H1 (cell line): Measurements from ENCODE around the gene FRRS1. TPM values are rescaled to one million over a fixed set of nuclear protein-coding genes. Genes with fewer than 3 reads are reported as not detected.

ENCODE experiments used
- CTCF ChIA-PET: fragments of 300-600 bp; sonication (Branson Sonifier 250); formaldehyde crosslinking; loops from one replicate; lab custom pipeline; 2021; ENCODE audit not compliant: partially characterized antibody; lab: Charles Lee
- POLR2A ChIA-PET: fragments of 300-600 bp; sonication (Branson Sonifier 250); formaldehyde crosslinking; loops from one replicate; lab custom pipeline; 2021; ENCODE audit warnings: inconsistent platforms; ENCODE audit not compliant: partially characterized antibody; lab: Charles Lee
- DNase-seq, 2 experiments: peaks; one replicate each; pipeline versions ENCODE4 v3.0.0 to v3.0.0-alpha.2; 2010 to 2022; ENCODE audit warnings: low spot score in 2 of 2, low read depth in 1 of 2, mixed read lengths in 1 of 2
- FAIRE-seq: peaks from 2 replicates; lab custom pipeline; 2011; peaks lifted over from hg19 to GRCh38; lab: Jason Lieb, UNC
- H2AFZ ChIP-seq: 2 replicates; pipeline ENCODE4 v1.8.1; 2012; ENCODE audit warnings: low read length, inconsistent platforms
- H2AK5ac ChIP-seq: 2 replicates; pipeline ENCODE4 v1.6.1; 2013; ENCODE audit warnings: low read depth, low read length
- H2BK120ac ChIP-seq: replicated peaks from 2 replicates; pipeline ENCODE3; 2013; ENCODE audit warnings: low read depth, low read length, inconsistent platforms
- H2BK12ac ChIP-seq: 2 replicates; pipeline ENCODE4 v1.6.1; 2013; ENCODE audit warnings: low read depth, low read length
- H2BK15ac ChIP-seq: 2 replicates; pipeline ENCODE4 v1.6.1; 2013; ENCODE audit warnings: low read length
- H2BK20ac ChIP-seq: 2 replicates; pipeline ENCODE4 v1.6.1; 2013; ENCODE audit warnings: low read length
- H2BK5ac ChIP-seq: 2 replicates; pipeline ENCODE4 v1.6.1; 2013; ENCODE audit warnings: low read depth, low read length
- H3K14ac ChIP-seq: 2 replicates; pipeline ENCODE4 v1.6.1; 2013; ENCODE audit warnings: inconsistent platforms; ENCODE audit not compliant: insufficient read length
- H3K18ac ChIP-seq: 2 replicates; pipeline ENCODE4 v1.6.1; 2013; ENCODE audit warnings: low read length; ENCODE audit errors: extremely low read depth
- H3K23ac ChIP-seq: 2 replicates; pipeline ENCODE4 v1.6.1; 2013; ENCODE audit warnings: inconsistent platforms; ENCODE audit not compliant: insufficient read length
- H3K23me2 ChIP-seq: 2 replicates; pipeline ENCODE4 v1.6.1; 2013; ENCODE audit warnings: low read depth, low read length
- H3K27ac ChIP-seq: 2 replicates; pipeline ENCODE4 v1.6.1; 2011; ENCODE audit warnings: low read depth, low read length, inconsistent platforms
- H3K27me3 ChIP-seq, 4 experiments: replicated peaks in 1 of 4; 1 replicate in 1 of 4; 2 replicates in 3 of 4; pipeline versions ENCODE4 v1.6.1 to v1.8.1; 2011 to 2013; ENCODE audit warnings: low read length in 3 of 4, mild to moderate bottlenecking in 3 of 4, inconsistent platforms in 2 of 4, mixed read lengths in 2 of 4, moderate library complexity in 1 of 4; ENCODE audit not compliant: control insufficient read depth in 3 of 4, insufficient read depth in 3 of 4; ENCODE audit errors: extremely low read depth in 1 of 4
- H3K36me3 ChIP-seq, 4 experiments: 2 replicates each; pipeline versions ENCODE4 v1.6.1 to v1.8.1; 2011 to 2013; ENCODE audit warnings: mild to moderate bottlenecking in 4 of 4, low read length in 3 of 4, moderate library complexity in 2 of 4, control low read depth in 1 of 4, inconsistent platforms in 1 of 4; ENCODE audit not compliant: insufficient read depth in 4 of 4, control insufficient read depth in 2 of 4
- H3K4ac ChIP-seq: replicated peaks from 2 replicates; pipeline ENCODE3; 2013; ENCODE audit warnings: low read length, low read depth, mixed read lengths, inconsistent platforms; ENCODE audit not compliant: insufficient read length
- H3K4me1 ChIP-seq, 4 experiments: replicated peaks in 1 of 4; 1 replicate in 1 of 4; 2 replicates in 3 of 4; pipeline versions ENCODE4 v1.6.1 to v1.8.1; 2011 to 2013; ENCODE audit warnings: low read length in 3 of 4, inconsistent platforms in 2 of 4, mixed read lengths in 1 of 4; ENCODE audit not compliant: insufficient read depth in 4 of 4, control insufficient read depth in 3 of 4
- H3K4me2 ChIP-seq, 2 experiments: 2 replicates each; pipeline versions ENCODE4 v1.6.1 to v1.8.1; 2011 to 2013; ENCODE audit warnings: low read depth in 2 of 2, low read length in 2 of 2, control low read depth in 1 of 2, inconsistent platforms in 1 of 2, mild to moderate bottlenecking in 1 of 2; ENCODE audit not compliant: insufficient read depth in 1 of 2
- H3K4me3 ChIP-seq, 4 experiments: fragments of 200-600, 300-600 bp in 1 of 4; sonication (generic), shearing (Covaris generic), sonication (Bioruptor Twin) in 1 of 4; 2 replicates each; pipeline versions ENCODE4 v1.5.1 to v1.8.1; 2011 to 2016; ENCODE audit warnings: low read length in 4 of 4, low read depth in 3 of 4, control low read depth in 2 of 4, inconsistent platforms in 2 of 4, mild to moderate bottlenecking in 2 of 4, mixed read lengths in 1 of 4, moderate library complexity in 1 of 4; ENCODE audit not compliant: insufficient read depth in 2 of 4; ENCODE audit errors: extremely low read depth in 1 of 4
- H3K56ac ChIP-seq: replicated peaks from 2 replicates; pipeline ENCODE3; 2013; ENCODE audit warnings: low read depth, mild to moderate bottlenecking, mixed read lengths, low read length, inconsistent platforms; ENCODE audit not compliant: insufficient read length
- H3K79me1 ChIP-seq: 2 replicates; pipeline ENCODE4 v1.6.1; 2013; ENCODE audit warnings: low read depth, low read length, control low read depth
- H3K79me2 ChIP-seq, 2 experiments: 2 replicates each; pipeline versions ENCODE4 v1.6.1 to v1.8.1; 2012 to 2013; ENCODE audit warnings: low read length in 2 of 2, mild to moderate bottlenecking in 2 of 2, inconsistent platforms in 1 of 2; ENCODE audit not compliant: insufficient read depth in 2 of 2, control insufficient read depth in 1 of 2
- H3K9ac ChIP-seq, 4 experiments: replicated peaks in 1 of 4; 1 replicate in 1 of 4; 2 replicates in 3 of 4; pipeline versions ENCODE4 v1.6.1 to v1.8.1; 2011 to 2013; ENCODE audit warnings: low read depth in 3 of 4, low read length in 3 of 4, control low read depth in 2 of 4, mild to moderate bottlenecking in 2 of 4, moderate library complexity in 2 of 4, inconsistent platforms in 1 of 4; ENCODE audit errors: extremely low read depth in 1 of 4
- H3K9me3 ChIP-seq, 2 experiments: 2 replicates each; pipeline versions ENCODE4 v1.6.1 to v1.8.1; 2012 to 2013; ENCODE audit warnings: mild to moderate bottlenecking in 2 of 2, moderate library complexity in 2 of 2, control low read depth in 1 of 2, inconsistent platforms in 1 of 2, low read depth in 1 of 2, low read length in 1 of 2, mixed read lengths in 1 of 2; ENCODE audit not compliant: insufficient read depth in 2 of 2
- H4K20me1 ChIP-seq, 2 experiments: replicated peaks in 1 of 2; 2 replicates each; pipeline versions ENCODE3 to v1.8.1; 2011 to 2013; ENCODE audit warnings: inconsistent platforms in 2 of 2, low read length in 2 of 2, mild to moderate bottlenecking in 1 of 2; ENCODE audit not compliant: insufficient read depth in 2 of 2, control insufficient read depth in 1 of 2
- H4K5ac ChIP-seq: 2 replicates; pipeline ENCODE4 v1.6.1; 2013; ENCODE audit warnings: low read length, low read depth, mixed read lengths, inconsistent platforms; ENCODE audit not compliant: insufficient read length
- H4K8ac ChIP-seq: 2 replicates; pipeline ENCODE4 v1.8.0; 2013; ENCODE audit warnings: mild to moderate bottlenecking, moderate library complexity, low read length, inconsistent platforms; ENCODE audit not compliant: insufficient read depth; ENCODE audit errors: extremely low read depth
- H4K91ac ChIP-seq: replicated peaks from 2 replicates; pipeline ENCODE3; 2013; ENCODE audit warnings: low read length, mixed read lengths, inconsistent platforms; ENCODE audit not compliant: insufficient read length
- CHD2 ChIP-seq: IDR thresholded peaks from 2 replicates; pipeline ENCODE4 v1.6.1; 2012; ENCODE audit warnings: low read length, improper control_type of control experiment
- EP300 ChIP-seq, 2 experiments: IDR thresholded peaks; 1 replicate in 1 of 2; 2 replicates in 1 of 2; pipeline ENCODE4 v1.6.1; 2011 to 2012; ENCODE audit warnings: low read depth in 2 of 2, low read length in 2 of 2, mild to moderate bottlenecking in 2 of 2, borderline replicate concordance in 1 of 2, inconsistent platforms in 1 of 2, moderate library complexity in 1 of 2
- GTF2F1 ChIP-seq: IDR thresholded peaks from 2 replicates; pipeline ENCODE4 v1.6.1; 2012; ENCODE audit warnings: low read depth, low read length, improper control_type of control experiment, borderline replicate concordance
- KDM4A ChIP-seq: IDR thresholded peaks from one replicate; pipeline ENCODE4 v1.7.1; 2012; ENCODE audit warnings: low read depth, mild to moderate bottlenecking, moderate library complexity, low read length, inconsistent platforms; ENCODE audit not compliant: severe bottlenecking
- MAFK ChIP-seq: IDR thresholded peaks from 2 replicates; pipeline ENCODE4 v1.6.1; 2012; ENCODE audit warnings: low read depth, mild to moderate bottlenecking, improper control_type of control experiment, low read length
- TCF12 ChIP-seq: IDR thresholded peaks from 2 replicates; pipeline ENCODE4 v1.6.1; 2011; ENCODE audit warnings: low read depth, mild to moderate bottlenecking, low read length
- WGBS, 2 experiments: shearing (Covaris generic) in 1 of 2; methylation state at CpG; one replicate each; pipeline versions ENCODE4 v1.1.6 to v1.1.7; 2013 to 2015; ENCODE audit warnings: low lambda C conversion rate in 2 of 2, mixed read lengths in 2 of 2, inconsistent platforms in 1 of 2, low coverage in 1 of 2, missing lambda C conversion rate in 1 of 2; ENCODE audit not compliant: insufficient replicate concordance in 2 of 2, insufficient coverage in 1 of 2, insufficient read length in 1 of 2; ENCODE audit errors: extremely low coverage in 1 of 2, missing lambda C conversion rate in 1 of 2; 5-methylcytosine and 5-hydroxymethylcytosine counted together
- polyA plus RNA-seq, 7 experiments: library from polyadenylated mRNA; depleted of rRNA in 3 of 7; stranded (reverse) in 5 of 7; unstranded in 2 of 7; fragments of >200 nt in 5 of 7; fragments of 200-250 nt in 2 of 7; gene quantifications; 1 replicate in 5 of 7; 2 replicates in 1 of 7; 4 replicates in 1 of 7; pipeline versions ENCODE4 v1.2.1 to v1.2.3, GENCODE V29; 2011 to 2013; ENCODE audit warnings: missing spikeins in 2 of 7, mixed read lengths in 2 of 7
- total RNA-seq: library from RNA; stranded (reverse); fragmentation: NEBNext Ultra II Directional; extraction: Animal tissue kit (Norgen Biotek cat#: 25700); gene quantifications from 2 replicates; pipeline ENCODE4 v1.2.1, GENCODE V29; 2021
- TF ChIP-seq, protein P1 (sequence below): IDR thresholded peaks from 2 replicates; pipeline ENCODE4 v1.6.1; 2011; ENCODE audit warnings: low read length, improper control_type of control experiment

The FRRS1 gene
- total and polyA plus RNA-seq, 2 of the 8 experiments (the other 6 are each of a cell fraction or from before 2014, with no cell fraction given), result 3.5 to 6.5 TPM

DNA sequence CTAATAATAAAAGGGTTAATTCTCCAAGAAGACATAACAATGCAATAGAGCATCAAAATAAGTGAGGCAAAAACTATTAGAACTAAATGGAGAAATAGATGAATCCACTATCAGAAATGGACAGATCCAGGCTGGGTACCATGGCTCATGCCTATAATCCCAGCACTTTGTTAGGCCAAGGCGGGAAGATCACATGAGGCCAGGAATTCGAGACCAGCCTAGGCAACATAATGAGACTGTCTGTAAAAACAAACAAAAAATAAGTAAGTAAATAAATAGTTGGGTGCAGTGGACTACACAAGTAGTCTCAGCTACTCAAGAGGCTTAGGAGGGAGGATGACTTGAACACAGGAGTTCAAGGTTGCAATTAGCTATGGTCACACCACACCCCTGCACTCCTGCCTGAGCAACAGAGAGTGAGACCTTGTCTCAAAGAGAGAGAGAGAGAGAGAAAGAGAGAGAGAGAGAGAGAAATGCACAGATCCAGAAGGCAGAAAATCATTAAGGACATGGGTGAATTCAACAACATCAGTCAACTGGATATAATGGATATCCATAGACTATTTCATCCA is 12.3 kb downstream of the FRRS1 start:
- Histone ChIP-seq H3K14ac (no peak overlapping the region), H3K27me3 (no peaks in the 10 kb centered on the region), H3K4me1 (peaks cover 0 to 5% (median 1%) of the 10 kb centered on the region in 4 experiments; a peak in 2 of 7 replicates), H4K20me1 (no peaks in the 10 kb centered on the region), H3K4ac (no peak overlapping the region), H3K18ac (peak overlapping the region; percentile 14; the same call in 1 of the 2 replicates), H3K4me2 (no peak overlapping the region), H2BK5ac (no peak overlapping the region), H3K56ac (no peak overlapping the region), H3K79me2 (peaks cover 0 to 3% of the 10 kb centered on the region in 2 experiments; a peak in 1 of 4 replicates), H2AFZ (no peak overlapping the region), H3K36me3 (no peaks in the 10 kb centered on the region), H3K23me2 (no peaks in the 10 kb centered on the region), H3K4me3 (no peak overlapping the region), H3K23ac (no peak overlapping the region), H3K9me3 (peaks cover 0 to 2% of the 10 kb centered on the region in 2 experiments; a peak in 1 of 4 replicates), H3K79me1 (no peaks in the 10 kb centered on the region), H2BK12ac (no peak overlapping the region), H2BK120ac (no peak overlapping the region), H4K91ac (no peak overlapping the region), H2BK20ac (no peak overlapping the region), H4K8ac (no peak overlapping the region), H4K5ac (no peak overlapping the region), H3K27ac (no peak overlapping the region), H3K9ac (no peak overlapping the region), H2AK5ac (no peak overlapping the region), H2BK15ac (no peak overlapping the region)
- WGBS, 2 experiments, result 95% methylated on average over 2 of the region's 2 CpGs; no CpG with 5 or more reads in 1 of the 2 experiments
- ChIA-PET POLR2A (no interaction called here), CTCF (interaction anchor here (0.7 to 1.3 kb wide), 3 partner anchors 8 to 27 kb away, joined by 3 read pairs; no protein-coding TSS in a partner anchor)
- DNase-seq (no peak), FAIRE-seq (no peak)
- TF ChIP-seq KDM4A (no peak), EP300 (IDR thresholded peaks at IDR 0.05; ENCODE audit: borderline replicate concordance in 1 of 2, low read depth in 2 of 2, low read length in 2 of 2) (no peak), MAFK (no peak), TCF12 (no peak), GTF2F1 (no peak), CHD2 (no peak)
- TF ChIP-seq, protein P1, sequence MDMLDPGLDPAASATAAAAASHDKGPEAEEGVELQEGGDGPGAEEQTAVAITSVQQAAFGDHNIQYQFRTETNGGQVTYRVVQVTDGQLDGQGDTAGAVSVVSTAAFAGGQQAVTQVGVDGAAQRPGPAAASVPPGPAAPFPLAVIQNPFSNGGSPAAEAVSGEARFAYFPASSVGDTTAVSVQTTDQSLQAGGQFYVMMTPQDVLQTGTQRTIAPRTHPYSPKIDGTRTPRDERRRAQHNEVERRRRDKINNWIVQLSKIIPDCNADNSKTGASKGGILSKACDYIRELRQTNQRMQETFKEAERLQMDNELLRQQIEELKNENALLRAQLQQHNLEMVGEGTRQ, result no peak
